HG03135 (cell line): ENCODE results near the gene KRCC1.

ENCODE experiments used
- ATAC-seq: cut with Tn5 transposase; IDR thresholded peaks from one replicate; pipeline ENCODE4 v1.9.1; 2021; ENCODE audit warnings: mild to moderate bottlenecking, moderate library complexity; ENCODE audit not compliant: unreplicated experiment

The KRCC1 gene

GRCh38 chr2:88078643-88079172 is 23.1 kb upstream of the KRCC1 start:
- no peak for ATAC-seq

- no peak for ATAC-seq
Observed at GRCh38 chr2:88077080-88077479, 21.5 kb upstream of the KRCC1 start.

DNA sequence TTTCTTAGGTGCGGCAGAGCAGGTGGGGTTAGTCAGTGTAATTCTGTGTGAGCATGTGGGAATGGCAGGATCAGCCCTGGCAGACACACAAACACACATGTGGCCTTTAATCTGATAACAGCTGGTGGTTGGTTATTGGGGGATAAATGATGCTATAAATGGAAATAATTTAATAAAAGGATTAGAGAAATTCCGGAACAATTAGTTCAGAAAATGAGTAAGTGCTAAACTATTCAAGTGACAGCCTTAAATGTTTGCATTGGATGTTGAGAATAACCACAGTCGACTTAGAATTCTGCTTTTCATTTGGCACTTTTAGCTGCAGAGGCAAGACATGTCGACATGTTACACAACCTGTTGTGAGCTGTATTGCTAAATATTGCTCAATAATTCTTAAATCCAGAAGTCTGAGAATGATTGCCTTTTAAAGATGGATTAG is 19.3 kb upstream of the KRCC1 start:
- ATAC-seq: no peak

GRCh38 chr2:88074150-88074549 is 18.6 kb upstream of the KRCC1 start:
- no peak for ATAC-seq

GRCh38 chr2:88071365-88071764 is 15.8 kb upstream of the KRCC1 start:
- no peak for ATAC-seq

- no peak for ATAC-seq
Observed at GRCh38 chr2:88070055-88070454, 14.5 kb upstream of the KRCC1 start.

- ATAC-seq: no peak
Observed at GRCh38 chr2:88069117-88069516, 13.5 kb upstream of the KRCC1 start.

DNA sequence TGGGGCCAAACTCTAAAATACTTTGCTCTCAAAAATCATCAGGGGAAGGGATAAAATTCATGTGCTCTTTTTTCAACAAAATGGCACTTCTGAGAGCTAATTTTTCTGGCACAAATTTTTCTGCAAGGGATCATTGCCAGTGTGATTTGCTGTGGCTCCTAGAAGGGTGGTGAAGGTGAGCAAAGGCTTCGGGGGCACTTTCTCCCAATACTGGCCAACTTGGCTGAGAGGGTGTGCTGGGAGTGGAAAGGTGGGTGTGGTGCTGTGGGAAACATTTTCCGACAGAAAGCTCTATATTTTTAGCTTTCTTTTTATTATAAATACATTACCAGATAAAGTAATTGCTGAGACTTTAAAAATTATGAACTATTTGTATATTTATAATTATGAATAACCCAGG is 12.5 kb upstream of the KRCC1 start:
- ATAC-seq: no peak

DNA sequence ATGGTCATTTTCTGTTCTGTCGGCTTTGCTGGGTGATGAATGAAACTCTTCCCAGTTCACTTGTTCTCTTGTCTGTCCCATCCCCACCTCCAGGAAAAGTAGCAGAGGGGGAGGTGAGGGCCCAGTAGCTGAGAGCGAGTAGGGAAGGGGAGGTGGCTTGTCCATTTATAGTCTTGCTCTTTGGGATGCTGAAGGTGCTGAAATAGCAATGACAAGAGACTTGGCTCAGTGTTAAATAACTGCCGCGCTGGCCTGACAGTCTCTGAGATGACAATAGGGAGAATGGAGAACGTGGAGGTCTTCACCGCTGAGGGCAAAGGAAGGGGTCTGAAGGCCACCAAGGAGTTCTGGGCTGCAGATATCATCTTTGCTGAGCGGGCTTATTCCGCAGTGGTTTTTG is 12.0 kb upstream of the KRCC1 start, which contains the start of gene SMYD1:
Gene SMYD1 (plus strand): TSS at position 228 of the 400 bp plus-strand sequence. CDS start 40 bp downstream, at position 268.
- ATAC-seq: no peak

- no peak for ATAC-seq
Observed at GRCh38 chr2:88067189-88067588, 11.6 kb upstream of the KRCC1 start.

GRCh38 chr2:88066543-88066942 is 11.0 kb upstream of the KRCC1 start:
- no peak for ATAC-seq

GRCh38 chr2:88061295-88061694 is 5.7 kb upstream of the KRCC1 start:
- no peak for ATAC-seq

GRCh38 chr2:88060907-88061275 is 5.3 kb upstream of the KRCC1 start:
- ATAC-seq: no peak

DNA sequence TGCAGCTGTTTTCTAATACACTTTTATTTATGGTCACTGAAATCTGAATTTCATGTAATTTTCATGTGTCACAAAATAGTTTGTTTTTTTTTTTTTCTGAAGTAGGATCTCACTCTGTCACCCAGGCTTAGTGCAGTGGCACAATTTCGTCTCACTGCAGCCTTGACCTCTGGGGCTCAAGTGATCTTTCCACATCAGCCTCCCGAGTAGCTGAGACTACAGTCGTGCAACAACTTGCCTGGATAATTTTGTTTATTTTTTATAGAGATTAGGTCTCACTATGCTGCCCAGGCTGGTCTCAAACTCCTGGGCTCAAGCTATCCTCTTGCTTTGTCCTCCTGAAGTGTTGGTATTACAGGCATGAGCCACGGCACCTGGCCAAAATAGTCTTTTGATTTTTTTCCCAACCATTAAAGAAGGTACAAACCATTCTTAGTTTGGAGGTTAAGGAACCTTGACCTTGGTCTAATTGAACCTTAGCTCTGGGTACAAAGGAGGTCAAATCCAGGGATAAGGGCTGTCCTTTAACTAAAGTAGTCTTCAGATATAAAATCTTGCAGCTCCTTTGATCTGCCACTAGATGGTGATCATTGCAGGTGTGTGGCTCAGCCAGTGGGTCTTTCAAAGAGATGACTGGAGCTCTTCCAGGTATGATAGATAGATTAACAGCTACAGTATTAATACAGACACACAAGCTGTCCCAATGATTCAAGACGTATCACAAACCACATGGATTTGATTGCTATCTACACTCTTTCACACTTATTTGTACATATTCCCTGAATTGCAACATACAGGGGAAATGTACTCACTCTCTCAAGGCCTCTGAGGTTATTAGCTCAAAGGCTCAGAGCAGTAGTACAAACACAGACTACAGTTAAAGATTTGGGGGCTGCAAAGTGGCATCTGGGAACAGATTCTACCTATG is 4.7 kb upstream of the KRCC1 start:
- peak; percentile 36 for ATAC-seq

DNA sequence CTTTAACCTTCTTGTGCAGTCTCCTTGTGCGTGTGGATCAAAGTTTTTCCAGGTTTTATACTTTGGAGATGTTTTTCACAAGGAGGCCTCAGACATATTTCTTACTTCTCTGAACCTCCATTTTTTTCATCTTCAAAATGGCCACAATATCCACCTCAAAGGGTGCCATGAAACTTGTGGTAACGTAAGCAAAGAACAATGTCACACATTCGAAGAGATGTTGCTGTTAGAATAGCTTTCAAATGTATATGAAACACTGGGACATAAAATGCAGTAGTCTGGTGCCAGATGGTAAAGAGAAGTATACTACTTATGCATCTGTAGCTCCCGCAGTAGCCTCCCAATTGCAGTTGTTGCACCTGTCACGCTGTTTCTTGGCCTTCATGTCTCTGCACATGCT is 2.6 kb upstream of the KRCC1 start:
- no peak for ATAC-seq

DNA sequence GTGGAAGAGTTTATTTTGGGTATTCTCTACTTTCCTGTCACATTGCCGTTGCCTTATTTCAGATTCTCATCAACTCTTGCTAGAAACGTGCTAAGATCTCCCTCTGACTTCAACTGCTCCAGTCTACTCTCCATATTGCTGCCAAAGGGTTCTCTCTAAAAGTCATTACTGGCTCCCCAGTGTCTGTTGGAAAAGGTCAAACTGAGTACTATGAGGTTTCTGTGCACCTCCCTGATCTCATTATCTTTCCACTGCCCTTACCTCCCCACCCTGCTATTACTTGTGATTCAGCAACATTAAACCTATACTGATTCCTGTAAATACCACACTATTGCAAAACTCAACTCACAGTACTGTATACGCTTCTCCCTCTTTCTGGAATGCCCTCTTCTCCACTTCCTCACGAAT is 1.9 kb upstream of the KRCC1 start:
- no peak for ATAC-seq

- ATAC-seq: no peak
Observed at GRCh38 chr2:88054782-88055370, 707 bp downstream of the KRCC1 start.

DNA sequence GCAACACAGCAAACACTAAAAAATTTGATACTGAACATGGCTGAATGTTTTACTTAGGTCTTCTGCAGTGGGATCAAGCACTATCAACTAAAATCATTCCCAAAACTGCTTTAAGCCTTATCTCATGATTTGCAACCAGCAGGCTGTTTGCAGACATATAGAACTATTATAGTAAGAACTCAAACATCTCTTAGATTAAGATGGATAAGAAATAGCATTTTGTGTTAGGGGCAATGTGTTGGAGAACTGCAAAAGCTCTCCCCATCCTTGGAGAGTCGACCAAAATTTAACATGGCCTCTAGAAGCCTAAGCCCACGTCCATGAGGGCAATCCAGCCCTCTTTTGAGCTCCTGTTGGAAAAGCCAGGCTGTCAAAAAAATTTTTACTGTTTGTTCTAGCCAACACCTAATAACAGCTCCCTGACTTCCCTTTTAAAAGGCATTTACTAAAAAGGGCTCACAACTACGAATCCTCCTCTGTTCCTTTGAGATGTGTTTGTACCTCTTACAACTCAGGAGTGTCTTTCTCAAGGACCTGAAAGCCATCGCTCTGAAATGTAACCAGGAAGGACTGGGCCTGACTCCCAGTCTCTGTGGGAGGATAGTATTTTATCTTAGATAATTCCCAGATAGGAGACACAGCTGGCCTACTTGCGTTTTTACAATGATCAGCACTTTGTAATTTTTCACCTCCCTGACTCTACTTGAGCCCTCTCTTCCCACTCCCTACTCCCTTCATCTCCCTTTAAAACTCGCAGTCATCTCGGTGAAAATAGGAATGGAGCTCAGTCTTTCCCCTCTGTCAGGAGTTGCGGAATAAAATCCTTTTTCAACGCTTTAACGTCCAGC is 1.4 kb downstream of the KRCC1 start:
- ATAC-seq: no peak

GRCh38 chr2:88053296-88053695 is 2.3 kb downstream of the KRCC1 start:
- ATAC-seq: no peak

- no peak for ATAC-seq
Observed at GRCh38 chr2:88051792-88052191, 3.8 kb downstream of the KRCC1 start.

- ATAC-seq: no peak
Observed at GRCh38 chr2:88049622-88050021, 6.0 kb downstream of the KRCC1 start.
